ENCODE data around the gene TRIOBP.

Gene TRIOBP

DNA sequence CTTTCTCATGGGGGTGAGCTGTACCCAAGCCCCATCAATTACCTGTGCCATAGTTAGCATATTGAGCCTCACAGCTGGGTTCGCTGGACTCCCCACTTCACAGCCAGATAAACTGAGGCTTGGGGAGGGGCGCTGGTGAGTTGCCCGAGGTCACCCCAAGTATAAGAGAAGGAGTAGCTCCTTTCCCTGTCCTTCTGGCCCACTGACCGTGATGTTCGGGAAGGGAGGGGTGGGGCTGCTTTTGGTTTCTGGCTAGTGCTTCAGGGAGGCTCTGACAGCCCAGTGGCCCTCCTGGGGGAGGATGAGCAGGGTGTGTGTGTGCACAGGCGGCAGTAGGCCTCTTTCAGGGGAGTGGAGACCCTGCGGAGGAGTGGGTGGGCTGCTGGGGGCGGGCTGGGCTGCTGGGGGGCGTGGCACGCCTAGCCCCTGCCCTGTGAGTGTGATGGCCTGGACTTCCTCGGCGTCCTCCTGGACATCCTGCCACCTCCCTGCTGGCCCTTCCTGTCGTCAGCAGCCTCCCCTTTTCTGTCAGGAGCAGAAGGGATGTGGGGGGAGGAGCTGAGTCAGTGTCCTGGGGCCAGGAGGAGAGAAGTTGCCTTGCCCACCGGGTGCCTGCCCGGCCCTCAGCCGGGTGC lies 50.3 kb downstream of the TRIOBP start:
- no peak for DNase-seq (ENCODE audit: low read depth, low spot score)
- peak overlapping the region; percentile 97 for H3K27ac ChIP-seq

DNA sequence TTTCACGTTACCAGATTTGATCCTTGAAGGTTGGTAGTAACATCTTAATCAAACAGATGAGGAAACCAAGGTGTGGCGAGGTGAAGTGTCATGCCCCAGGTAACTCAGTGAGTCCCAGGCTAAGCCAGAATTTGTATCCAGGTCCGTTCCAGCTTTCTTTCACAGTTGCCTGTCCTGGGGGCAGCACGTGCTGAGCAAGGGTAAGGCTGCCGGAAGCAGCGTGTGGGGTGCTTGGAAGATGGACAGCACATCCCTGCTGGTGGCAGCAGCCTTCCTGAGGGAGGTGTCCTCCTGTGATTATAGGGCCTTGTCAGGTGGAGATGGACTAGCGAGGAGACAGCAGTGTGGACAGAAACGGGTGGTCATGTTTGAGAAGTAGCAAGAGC lies 50.9 kb downstream of the TRIOBP start:
- no peak for DNase-seq (ENCODE audit: low read depth, low spot score)
- H3K27ac ChIP-seq = peak overlapping the region; percentile 97

DNA sequence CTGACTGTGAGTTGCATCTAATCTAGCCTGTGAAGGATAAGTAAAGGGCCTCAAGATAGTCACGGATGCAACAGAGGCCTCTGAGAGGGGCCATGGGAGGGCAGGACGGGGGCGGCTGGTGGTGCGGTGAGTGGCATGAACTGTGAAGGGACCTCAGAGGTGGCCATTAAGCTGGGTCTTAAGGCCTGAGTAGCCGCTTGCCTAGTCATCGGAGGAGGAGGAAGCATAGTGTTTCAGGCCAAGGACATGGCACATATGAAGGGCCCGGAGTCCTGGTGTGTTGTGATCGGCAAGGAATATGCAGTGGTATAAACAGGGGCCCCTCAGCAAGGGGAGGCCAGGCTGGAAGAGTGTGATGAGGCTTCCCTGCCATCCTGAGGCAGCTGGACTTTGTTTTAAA lies 51.8 kb downstream of the TRIOBP start:
- peak overlapping the region; percentile 97 for H3K27ac ChIP-seq
- DNase-seq (ENCODE audit: low read depth, low spot score) = no peak

DNA sequence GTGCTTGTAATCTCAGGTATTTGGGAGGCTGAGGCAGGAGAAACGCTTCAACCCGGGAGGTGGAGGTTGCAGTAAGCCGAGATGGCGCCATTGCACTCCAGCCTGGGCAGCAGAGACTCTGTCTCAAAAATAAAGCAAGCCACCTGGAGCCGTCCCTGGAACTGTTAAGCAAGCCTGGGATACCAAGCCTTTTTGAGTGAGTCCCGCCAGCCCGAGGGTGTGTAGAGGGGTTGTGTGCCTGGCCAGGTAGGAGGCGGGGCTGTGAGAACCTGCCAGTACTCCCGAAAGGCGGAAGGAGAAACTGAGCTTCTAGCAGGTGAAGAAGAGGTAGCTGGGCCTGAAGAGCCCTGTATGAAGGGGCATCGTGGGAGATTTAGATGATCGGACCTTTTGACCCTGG lies 52.4 kb downstream of the TRIOBP start:
- DNase-seq (ENCODE audit: low read depth, low spot score) = no peak
- peak overlapping the region; percentile 97 for H3K27ac ChIP-seq

DNA sequence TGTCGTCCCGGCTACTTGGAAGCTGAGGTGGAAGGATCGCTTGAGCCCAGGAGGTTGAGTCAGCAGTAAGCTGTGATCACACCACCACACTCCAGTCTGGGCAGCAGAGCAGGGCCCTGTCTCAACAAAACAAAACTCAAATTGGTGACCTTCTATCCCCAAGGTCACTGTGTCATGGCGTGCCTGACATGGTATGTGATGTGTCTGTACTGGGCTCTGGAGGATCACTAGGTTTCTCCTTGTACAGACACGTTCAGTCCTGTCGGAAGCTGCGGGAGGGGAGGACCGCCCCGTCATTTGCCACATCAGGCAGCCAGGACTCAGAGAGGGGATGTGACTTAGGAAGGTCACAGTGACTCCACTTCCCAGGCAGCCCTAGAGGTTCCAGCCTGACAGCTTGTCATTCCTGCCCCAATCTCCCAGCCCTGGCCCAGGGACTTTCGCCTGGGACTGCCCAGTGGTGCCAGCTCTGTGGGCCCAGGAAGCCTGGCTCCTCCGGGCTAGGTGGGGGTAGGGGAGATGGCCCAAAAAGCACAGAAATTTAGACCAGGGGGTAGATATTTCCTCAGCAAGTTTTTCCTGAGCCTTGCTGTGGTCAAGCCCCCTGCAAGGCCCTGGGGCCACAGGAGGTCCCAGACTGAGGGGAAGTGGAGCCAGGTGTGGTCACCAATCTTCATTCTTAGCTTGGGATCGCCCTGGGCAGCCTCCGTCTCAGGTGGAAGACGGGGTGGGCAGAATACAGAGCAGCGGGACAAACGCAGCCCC lies 53.2 kb downstream of the TRIOBP start:
- peak overlapping the region; percentile 97 for H3K27ac ChIP-seq
- peak; percentile 81 for DNase-seq (ENCODE audit: low read depth, low spot score)

DNA sequence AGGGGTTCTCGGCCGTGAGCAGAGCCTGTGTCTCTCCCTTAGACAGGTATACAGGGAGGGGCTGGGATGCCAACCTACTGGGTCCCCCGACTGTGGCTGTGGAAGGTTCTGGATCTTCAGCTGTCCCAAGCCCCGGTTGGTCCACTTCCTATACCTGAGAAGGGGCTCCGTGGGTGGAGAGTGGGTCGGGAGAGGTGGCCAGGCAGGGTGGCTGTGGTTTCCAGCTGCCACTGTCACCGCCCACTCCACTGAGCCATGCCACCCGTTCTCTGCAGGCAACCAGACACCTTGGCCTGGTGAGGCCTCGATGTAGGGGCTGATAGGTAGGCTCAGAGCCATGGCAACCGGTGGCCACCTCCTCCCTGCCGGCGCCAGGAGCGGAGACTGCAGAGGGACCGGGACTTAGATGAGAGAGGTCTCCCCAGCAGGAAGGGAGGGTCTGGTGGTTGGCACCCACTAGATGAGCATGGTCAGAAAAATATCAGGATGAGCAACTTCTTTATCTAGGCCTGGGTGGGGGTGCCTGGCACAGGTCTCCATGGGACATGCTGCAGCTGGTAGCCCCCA lies 53.8 kb downstream of the TRIOBP start:
- H3K27ac ChIP-seq = peak overlapping the region; percentile 97
- no peak for DNase-seq (ENCODE audit: low read depth, low spot score)

DNA sequence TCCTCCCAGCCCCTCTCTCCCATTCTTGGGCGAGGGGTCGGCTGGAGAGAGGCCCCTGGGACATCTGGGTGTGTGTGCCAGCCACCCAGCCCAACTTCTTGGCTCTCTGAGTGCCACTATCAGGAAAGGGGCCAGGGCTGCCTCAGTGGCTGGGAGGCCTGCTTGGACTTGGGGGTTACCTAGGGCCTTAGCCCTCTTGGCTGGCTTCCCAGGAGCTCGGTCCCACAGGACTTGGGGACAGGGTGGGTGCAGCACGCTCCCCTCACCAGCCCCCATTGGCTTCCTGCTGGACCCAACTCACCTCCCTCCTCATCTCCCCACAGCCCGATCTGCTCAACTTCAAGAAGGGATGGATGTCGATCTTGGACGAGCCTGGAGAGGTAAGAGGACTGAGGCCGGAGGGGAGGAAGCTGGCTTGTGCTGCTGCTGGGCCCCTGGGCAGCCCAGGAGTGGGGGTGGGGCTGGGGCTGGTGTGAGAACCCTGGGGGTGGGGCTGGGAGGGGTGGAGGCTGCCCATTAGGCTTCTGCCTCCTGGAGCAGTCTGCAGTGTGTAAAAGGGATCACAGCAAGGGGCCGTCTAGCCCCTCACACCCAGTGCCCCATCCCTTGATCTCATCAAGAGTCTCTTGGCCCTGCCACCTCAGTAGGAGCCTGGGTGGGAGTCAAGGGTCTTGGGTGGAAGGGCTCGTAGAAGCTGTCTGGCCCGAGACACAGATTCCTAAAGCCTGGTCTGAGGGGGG lies 54.8 kb downstream of the TRIOBP start:
- peak overlapping the region; percentile 97 for H3K27ac ChIP-seq
- DNase-seq (ENCODE audit: low read depth, low spot score) = no peak

DNA sequence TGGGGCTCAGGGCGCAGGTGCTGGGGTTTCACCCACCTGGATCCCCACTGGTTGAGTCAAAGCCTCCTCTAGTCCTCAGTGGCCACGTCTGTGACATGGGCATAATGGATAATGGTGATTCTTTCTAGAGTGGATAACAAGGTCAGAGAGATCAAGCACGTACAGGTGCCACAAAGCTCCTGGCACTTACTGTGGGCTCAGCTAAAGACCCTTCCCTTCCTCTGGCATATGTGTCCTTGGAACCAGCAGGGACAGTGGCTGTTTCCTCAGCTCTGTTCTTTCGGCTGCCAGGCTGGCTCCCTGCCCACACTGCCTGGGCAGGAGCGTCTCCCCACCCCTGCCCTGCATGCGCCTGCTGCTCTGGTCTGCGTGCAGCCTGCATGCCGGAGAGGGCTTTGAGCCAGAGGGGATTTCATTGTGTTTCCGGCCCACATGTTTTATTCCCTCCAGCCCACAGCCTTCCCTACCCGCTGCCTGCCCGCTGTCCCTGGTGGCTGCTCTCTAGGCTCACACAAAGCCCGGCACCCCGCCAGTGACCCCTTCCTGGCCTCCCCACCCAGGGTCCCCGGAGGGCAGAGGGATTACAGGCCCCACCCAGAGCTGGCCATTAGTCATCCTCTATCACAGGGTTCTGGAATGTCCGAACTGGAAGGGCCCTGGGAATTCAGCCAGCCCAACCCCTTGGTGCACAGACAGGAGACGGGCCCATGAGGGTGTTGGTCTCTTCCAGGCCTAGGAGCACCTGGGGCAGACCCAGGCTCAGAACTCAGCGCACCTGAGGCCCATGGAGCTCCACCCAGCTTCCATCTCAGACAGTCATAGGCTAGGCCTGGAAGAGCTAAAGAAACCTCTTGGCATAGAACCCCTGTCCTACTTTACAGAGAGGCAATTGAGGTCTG lies 55.6 kb downstream of the TRIOBP start:
- peak overlapping the region; percentile 97 for H3K27ac ChIP-seq
- peak; percentile 65 for DNase-seq (ENCODE audit: low read depth, low spot score)

DNA sequence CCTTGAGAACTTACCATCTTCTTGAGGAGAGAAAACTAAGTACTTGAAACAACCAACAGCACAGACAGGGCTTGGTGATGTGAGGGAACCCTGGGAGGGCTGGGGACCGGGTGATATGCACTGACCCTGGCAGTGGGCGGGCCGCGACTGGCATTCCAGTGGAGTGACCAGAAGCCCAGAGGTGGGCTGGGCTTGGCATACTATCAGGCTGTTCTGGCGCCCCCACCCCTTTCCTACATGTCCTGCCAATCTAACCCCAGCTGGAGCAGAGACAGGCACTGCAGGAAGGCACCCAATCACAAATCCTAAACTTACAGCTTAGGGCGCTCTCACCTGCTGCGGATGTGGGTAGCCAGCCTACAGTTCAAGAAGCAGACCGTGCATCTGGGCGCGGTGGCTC lies 56.9 kb downstream of the TRIOBP start:
- H3K27ac ChIP-seq = peak overlapping the region; percentile 97
- DNase-seq (ENCODE audit: low read depth, low spot score) = no peak

DNA sequence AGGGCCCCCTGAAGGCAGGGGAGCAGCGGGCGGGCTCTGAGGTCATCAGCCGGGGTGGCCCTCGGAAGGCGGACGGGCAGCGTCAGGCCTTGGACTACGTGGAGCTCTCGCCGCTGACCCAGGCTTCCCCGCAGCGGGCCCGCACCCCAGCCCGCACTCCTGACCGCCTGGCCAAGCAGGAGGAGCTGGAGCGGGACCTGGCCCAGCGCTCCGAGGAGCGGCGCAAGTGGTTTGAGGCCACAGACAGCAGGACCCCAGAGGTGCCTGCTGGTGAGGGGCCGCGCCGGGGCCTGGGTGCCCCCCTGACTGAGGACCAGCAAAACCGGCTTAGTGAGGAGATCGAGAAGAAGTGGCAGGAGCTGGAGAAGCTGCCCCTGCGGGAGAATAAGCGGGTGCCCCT lies 60.8 kb downstream of the TRIOBP start:
- no peak for DNase-seq (ENCODE audit: low read depth, low spot score)
- no peak overlapping the region for H3K27ac ChIP-seq

DNA sequence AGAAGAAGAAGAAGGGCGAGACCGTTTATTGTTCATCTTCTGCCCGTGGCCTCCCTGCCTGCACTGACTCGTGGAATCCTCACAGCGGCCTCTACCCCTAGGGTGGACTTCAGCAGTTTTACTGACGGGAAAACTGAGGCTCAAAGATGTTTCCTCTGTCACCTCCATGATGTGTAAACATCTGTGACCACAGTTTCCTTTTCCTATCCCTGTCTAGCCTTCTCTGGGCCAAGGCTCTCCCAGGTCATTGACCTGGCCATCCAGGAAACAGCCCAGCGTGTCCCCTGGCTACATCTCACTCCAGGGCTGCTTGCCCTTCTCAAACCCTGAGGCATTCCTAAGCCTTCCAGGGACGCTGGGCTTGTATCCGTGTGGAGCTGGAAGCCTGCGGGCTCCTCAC lies 61.8 kb downstream of the TRIOBP start:
- no peak overlapping the region for H3K27ac ChIP-seq

DNA sequence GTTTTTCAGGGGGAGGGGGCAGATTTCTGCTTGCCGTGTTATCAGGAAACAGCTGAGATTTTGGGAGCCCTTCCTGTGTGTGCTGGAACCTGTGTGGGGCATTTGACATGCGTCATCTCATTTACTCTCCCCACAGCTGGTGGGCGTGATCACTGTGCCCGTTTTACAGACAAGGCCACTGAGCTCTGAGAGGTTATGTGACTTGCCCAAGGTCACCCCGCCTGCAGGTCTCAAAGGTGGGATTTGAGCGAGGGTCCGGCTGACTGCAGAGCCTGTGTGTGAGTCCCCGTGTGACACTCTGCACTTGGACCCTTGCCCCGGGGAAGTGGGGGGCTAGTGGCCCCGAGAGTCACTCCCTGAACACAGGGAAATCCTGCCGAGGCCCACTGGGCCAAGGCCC lies 62.4 kb downstream of the TRIOBP start:
- no peak overlapping the region for H3K27ac ChIP-seq
- no peak for DNase-seq (ENCODE audit: low read depth, low spot score)

More for the DNA sequence above, 61.8 kb downstream of the TRIOBP start:
- no peak for DNase-seq (ENCODE audit: low read depth, low spot score)

DNA sequence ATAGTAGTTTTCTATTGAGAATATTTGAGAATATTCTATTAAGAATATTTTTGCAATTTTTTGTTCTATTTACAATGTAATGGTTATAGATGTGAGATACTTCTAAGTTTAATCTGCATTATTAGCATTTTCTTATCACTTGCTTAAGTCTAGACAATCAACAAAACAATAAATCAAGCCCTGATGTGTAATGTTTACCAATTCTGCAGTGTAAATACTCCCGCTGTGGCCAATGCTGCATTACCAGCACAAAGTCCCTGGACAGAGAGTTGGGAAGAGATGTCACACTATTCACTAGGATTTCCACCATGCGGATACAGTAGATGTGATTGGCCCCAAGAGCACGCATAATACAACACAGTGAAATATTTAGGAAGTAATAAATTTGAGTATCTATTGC lies 63.3 kb downstream of the TRIOBP start:
- no peak overlapping the region for H3K27ac ChIP-seq

DNA sequence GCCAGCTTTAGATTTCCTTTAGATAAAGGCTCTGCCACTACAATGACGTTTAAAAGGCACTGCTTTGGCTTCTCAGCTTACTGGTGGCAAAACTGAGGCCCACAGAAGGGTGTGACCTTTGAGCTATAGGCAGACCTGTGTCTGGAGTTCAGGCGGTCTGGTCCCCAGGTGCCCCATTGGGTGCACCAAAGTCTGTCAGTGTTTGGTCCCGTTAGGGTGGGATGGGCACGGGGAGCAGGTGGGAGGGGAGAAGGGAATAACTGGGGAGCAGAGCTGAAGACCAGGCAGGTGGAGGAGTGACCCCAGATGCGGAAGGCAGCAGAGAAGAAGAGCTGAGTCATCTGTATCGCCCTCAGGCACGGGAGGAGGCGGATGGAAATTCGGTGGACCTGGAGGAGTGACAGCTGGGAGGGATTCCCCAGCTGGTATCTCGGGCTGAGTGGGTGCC lies 65.6 kb downstream of the TRIOBP start:
- H3K27ac ChIP-seq = no peak overlapping the region
- DNase-seq (ENCODE audit: low read depth, low spot score) = no peak

More for the DNA sequence above, 63.3 kb downstream of the TRIOBP start:
- DNase-seq (ENCODE audit: low read depth, low spot score) = no peak

DNA sequence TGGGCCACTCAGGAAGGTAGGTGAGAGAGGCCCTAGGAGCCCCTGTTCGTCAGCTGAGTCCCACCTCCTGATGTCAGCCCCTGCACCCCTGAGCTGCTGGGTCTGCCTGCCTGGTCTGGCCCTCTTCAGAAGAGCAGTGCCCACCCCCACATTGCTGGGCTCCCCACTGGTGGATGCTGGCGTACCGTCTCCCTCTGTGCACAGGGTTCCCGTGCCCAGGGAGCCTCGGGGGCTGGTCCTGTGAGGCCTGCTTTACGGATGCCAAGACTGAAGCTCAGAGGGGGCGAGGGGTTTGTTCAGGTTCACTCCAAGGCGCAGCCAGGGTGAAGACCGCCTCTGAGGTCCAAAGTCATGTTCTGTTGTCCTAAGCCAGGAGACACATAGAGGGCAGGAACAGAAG lies 66.2 kb downstream of the TRIOBP start:
- no peak for DNase-seq (ENCODE audit: low read depth, low spot score)
- no peak overlapping the region for H3K27ac ChIP-seq

DNA sequence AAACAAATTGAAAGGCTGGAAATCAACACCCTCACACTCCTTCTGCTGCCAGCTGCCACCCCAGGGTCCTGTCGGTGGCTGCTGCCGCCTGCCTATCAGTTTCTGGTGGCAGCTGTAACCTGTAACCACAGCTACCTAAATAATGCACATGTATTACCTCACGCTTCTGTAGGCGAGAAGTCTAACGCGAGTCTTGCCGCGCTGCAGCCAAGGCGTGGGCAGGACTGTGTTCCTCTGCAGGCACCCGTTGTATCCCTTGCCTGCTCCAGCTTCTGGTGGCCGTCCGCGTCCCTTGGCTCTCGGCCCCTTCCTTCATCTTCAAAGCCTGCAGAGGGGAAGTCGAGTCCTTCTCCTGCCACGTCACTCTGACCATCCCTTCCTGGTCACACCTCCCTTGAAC lies 66.8 kb downstream of the TRIOBP start:
- no peak overlapping the region for H3K27ac ChIP-seq
- DNase-seq (ENCODE audit: low read depth, low spot score) = no peak

DNA sequence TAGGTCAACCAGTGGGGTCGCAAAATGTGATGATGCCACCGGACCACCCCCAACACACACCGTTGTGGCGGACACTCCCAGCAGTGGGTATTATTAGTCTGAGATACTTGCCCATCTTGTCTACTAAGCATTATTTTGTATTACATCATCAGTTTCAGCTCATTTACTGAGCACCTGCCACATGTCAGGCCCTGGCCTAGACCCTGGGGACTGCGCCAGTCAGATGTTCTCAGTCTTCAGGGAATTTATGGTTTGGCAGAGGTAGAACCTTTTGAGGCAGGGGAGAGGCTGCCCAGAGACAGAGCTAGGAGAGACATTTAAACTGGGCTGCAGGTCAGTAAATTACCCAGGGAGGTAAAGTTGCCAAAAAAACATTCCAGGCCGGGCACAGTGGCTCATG lies 67.8 kb downstream of the TRIOBP start:
- no peak overlapping the region for H3K27ac ChIP-seq
- DNase-seq (ENCODE audit: low read depth, low spot score) = no peak

DNA sequence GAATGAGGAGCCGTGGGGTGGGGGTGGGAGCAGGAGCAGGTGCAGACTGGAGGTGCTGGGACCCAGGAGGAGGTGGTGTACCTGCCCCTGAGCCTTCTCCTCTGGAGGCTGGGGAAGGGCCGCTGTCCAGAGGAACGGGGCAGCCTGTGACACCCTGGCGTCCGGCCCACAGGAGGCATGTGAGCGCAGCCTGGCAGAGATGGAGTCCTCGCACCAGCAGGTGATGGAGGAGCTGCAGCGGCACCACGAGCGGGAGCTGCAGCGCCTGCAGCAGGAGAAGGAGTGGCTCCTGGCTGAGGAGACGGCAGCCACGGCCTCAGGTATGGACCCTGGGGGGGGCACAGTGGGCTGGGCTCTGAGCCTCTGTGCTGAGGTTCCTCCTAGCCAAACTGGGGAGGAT lies 68.7 kb downstream of the TRIOBP start:
- H3K27ac ChIP-seq = no peak overlapping the region
- DNase-seq (ENCODE audit: low read depth, low spot score) = no peak

DNA sequence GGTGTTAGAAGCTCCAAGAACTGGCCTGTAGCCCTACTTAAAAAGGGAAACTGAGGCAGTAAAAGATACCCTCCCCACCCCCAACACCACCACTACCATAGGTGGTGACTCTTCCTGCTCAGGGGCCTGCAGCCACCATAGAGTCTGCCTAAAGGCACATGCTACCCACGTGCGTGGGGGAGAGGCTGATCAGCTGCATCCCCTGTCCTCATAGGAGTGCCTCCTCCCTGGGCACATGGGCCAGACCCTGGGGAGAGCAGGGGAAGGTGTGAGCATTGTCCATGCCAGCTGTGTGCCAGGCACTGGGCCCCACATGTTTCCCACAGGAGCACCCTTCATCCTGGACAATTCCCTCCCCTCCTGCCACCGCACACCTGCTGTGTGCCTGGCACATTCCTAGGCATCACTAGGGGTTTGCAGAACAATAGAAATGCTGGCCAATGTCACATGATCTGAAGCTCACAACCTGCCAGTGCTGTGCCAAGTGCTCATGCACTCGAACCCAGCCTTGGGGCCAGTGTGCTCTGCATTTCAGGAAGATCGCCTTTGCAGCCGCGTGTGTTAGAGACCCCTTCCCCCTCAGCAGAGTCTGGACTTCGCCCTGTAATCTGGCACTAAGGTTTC lies 69.2 kb downstream of the TRIOBP start:
- DNase-seq (ENCODE audit: low read depth, low spot score) = no peak
- H3K27ac ChIP-seq = no peak overlapping the region
